ENCODE measurements around the gene ZSCAN30.

- TF ChIP-seq CTCF (IDR thresholded peaks at IDR 0.05 in 2 of 3, conservative IDR thresholded peaks at IDR 0.05 in 1 of 3; ENCODE audit: control insufficient read depth in 2 of 3, extremely low read depth in 1 of 3, insufficient read depth in 1 of 3, low read depth in 3 of 3, low read length in 3 of 3) (no peak), NRF1 (conservative IDR thresholded peaks at IDR 0.05; ENCODE audit: low read depth, low read length) (no peak), FOXM1 (IDR thresholded peaks at IDR 0.05; ENCODE audit: low read depth, low read length) (no peak), TCF12 (IDR thresholded peaks at IDR 0.05; ENCODE audit: low read depth, low read length) (no peak), TBL1XR1 (IDR thresholded peaks at IDR 0.05; ENCODE audit: low read depth, low read length) (no peak), ESRRA (IDR thresholded peaks at IDR 0.05; ENCODE audit: low read length) (no peak)
- TF ChIP-seq, protein P1, sequence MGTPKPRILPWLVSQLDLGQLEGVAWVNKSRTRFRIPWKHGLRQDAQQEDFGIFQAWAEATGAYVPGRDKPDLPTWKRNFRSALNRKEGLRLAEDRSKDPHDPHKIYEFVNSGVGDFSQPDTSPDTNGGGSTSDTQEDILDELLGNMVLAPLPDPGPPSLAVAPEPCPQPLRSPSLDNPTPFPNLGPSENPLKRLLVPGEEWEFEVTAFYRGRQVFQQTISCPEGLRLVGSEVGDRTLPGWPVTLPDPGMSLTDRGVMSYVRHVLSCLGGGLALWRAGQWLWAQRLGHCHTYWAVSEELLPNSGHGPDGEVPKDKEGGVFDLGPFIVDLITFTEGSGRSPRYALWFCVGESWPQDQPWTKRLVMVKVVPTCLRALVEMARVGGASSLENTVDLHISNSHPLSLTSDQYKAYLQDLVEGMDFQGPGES (IDR thresholded peaks at IDR 0.05) = no peak
- TF ChIP-seq, protein P2, sequence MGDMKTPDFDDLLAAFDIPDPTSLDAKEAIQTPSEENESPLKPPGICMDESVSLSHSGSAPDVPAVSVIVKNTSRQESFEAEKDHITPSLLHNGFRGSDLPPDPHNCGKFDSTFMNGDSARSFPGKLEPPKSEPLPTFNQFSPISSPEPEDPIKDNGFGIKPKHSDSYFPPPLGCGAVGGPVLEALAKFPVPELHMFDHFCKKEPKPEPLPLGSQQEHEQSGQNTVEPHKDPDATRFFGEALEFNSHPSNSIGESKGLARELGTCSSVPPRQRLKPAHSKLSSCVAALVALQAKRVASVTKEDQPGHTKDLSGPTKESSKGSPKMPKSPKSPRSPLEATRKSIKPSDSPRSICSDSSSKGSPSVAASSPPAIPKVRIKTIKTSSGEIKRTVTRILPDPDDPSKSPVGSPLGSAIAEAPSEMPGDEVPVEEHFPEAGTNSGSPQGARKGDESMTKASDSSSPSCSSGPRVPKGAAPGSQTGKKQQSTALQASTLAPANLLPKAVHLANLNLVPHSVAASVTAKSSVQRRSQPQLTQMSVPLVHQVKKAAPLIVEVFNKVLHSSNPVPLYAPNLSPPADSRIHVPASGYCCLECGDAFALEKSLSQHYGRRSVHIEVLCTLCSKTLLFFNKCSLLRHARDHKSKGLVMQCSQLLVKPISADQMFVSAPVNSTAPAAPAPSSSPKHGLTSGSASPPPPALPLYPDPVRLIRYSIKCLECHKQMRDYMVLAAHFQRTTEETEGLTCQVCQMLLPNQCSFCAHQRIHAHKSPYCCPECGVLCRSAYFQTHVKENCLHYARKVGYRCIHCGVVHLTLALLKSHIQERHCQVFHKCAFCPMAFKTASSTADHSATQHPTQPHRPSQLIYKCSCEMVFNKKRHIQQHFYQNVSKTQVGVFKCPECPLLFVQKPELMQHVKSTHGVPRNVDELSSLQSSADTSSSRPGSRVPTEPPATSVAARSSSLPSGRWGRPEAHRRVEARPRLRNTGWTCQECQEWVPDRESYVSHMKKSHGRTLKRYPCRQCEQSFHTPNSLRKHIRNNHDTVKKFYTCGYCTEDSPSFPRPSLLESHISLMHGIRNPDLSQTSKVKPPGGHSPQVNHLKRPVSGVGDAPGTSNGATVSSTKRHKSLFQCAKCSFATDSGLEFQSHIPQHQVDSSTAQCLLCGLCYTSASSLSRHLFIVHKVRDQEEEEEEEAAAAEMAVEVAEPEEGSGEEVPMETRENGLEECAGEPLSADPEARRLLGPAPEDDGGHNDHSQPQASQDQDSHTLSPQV (IDR thresholded peaks at IDR 0.05) = no peak
Observed at GRCh38 chr18:35256947-35257346, 33.1 kb downstream of the ZSCAN30 start.

All from GM12878 (cell line).